K562 (cell line): Measurements from ENCODE around the gene SLC25A28. TPM values are rescaled to one million over a fixed set of nuclear protein-coding genes. Genes with fewer than 3 reads are reported as not detected.
A peak's percentile ranks its signal among the peaks of the same experiment; 100 is the strongest.

Source experiments
- ARID4B ChIP-seq: sonication (generic); formaldehyde crosslinking; IDR thresholded peaks from 2 replicates; pipeline ENCODE4 v1.8.0; 2022; ENCODE audit warnings: mild to moderate bottlenecking, missing genetic modification reagents
- CEBPG ChIP-seq, 3 experiments: fragments of 200-800 bp in 1 of 3; sonication (Bioruptor generic) in 1 of 3; sonication (generic) in 1 of 3; formaldehyde crosslinking in 1 of 3; IDR thresholded peaks in 2 of 3; conservative IDR thresholded peaks in 1 of 3; 2 replicates each; pipeline versions ENCODE4 v1.6.1 to v1.8.0; 2016 to 2022; ENCODE audit warnings: missing compliant biosample characterization in 2 of 3, missing genetic modification characterization in 2 of 3, mild to moderate bottlenecking in 1 of 3, missing genetic modification reagents in 1 of 3
- E2F3 ChIP-seq: fragments of 250-450 bp; sonication (Bioruptor Pico); IDR thresholded peaks from 2 replicates; pipeline ENCODE4 v1.4.0; 2020; ENCODE audit warnings: mild to moderate bottlenecking
- EP400 ChIP-seq: fragments of 450-650 bp; IDR thresholded peaks from 2 replicates; pipeline ENCODE4 v1.6.1; 2017; ENCODE audit warnings: antibody characterized with exemption, mild to moderate bottlenecking, moderate library complexity
- ETV1 ChIP-seq: fragments of 450-650 bp; conservative IDR thresholded peaks from 2 replicates; pipeline ENCODE4 v1.6.1; 2016; ENCODE audit warnings: missing genetic modification characterization, control low read depth, low read depth, missing compliant biosample characterization
- GMEB1 ChIP-seq: fragments of 250-450 bp; sonication (Bioruptor Pico); IDR thresholded peaks from 2 replicates; pipeline ENCODE4 v1.4.0; 2020; ENCODE audit warnings: mild to moderate bottlenecking
- HDAC8 ChIP-seq: fragments of 450-650 bp; IDR thresholded peaks from 2 replicates; pipeline ENCODE4 v1.6.1; 2016; ENCODE audit warnings: mild to moderate bottlenecking, missing genetic modification characterization, moderate library complexity, missing compliant biosample characterization
- KAT8 ChIP-seq: fragments of 450-650 bp; IDR thresholded peaks from 2 replicates; pipeline ENCODE4 v1.6.1; 2016; ENCODE audit warnings: low read depth, mild to moderate bottlenecking
- MEIS2 ChIP-seq: fragments of 450-650 bp; IDR thresholded peaks from 2 replicates; pipeline ENCODE4 v1.6.1; 2014; ENCODE audit warnings: mild to moderate bottlenecking; ENCODE audit not compliant: partially characterized antibody
- POLR2B ChIP-seq: fragments of 450-650 bp; IDR thresholded peaks from 2 replicates; pipeline ENCODE4 v1.6.1; 2018; ENCODE audit warnings: low read depth; ENCODE audit not compliant: partially characterized antibody
- RBFOX2 ChIP-seq: fragments of 200-400 bp; formaldehyde crosslinking; IDR thresholded peaks from 2 replicates; pipeline ENCODE4 v1.6.1; 2017; ENCODE audit warnings: low read depth, mild to moderate bottlenecking, low read length, moderate library complexity
- RBM17 ChIP-seq: fragments of 200-400 bp; formaldehyde crosslinking; IDR thresholded peaks from 2 replicates; pipeline ENCODE4 v1.6.1; 2017; ENCODE audit warnings: low read depth, mild to moderate bottlenecking, low read length, borderline replicate concordance
- SMAD4 ChIP-seq: fragments of 250-450 bp; sonication (Bioruptor Pico); conservative IDR thresholded peaks from 2 replicates; pipeline ENCODE4 v1.8.0; 2021; ENCODE audit warnings: inconsistent platforms, mild to moderate bottlenecking, moderate library complexity
- TAL1 ChIP-seq: fragments of 450-650 bp; IDR thresholded peaks from 2 replicates; pipeline ENCODE4 v1.6.1; 2016; ENCODE audit warnings: mild to moderate bottlenecking
- THRB ChIP-seq: fragments of 450-650 bp; formaldehyde crosslinking; conservative IDR thresholded peaks from 2 replicates; pipeline ENCODE4 v1.4.0; 2022; ENCODE audit warnings: mild to moderate bottlenecking, missing genetic modification characterization
- YY1 ChIP-seq, 3 experiments: IDR thresholded peaks; 2 replicates each; pipeline ENCODE4 v1.6.1; 2011; ENCODE audit warnings: low read length in 2 of 3, mild to moderate bottlenecking in 2 of 3, moderate library complexity in 2 of 3, borderline replicate concordance in 1 of 3, control low read depth in 1 of 3, low read depth in 1 of 3; ENCODE audit not compliant: insufficient read depth in 3 of 3, insufficient replicate concordance in 2 of 3, control insufficient read depth in 1 of 3, insufficient read length in 1 of 3; ENCODE audit errors: extremely low read depth in 1 of 3
- ZBED1 ChIP-seq: IDR thresholded peaks from 2 replicates; pipeline ENCODE4 v1.6.1; 2014
- ZNF511 ChIP-seq: sonication (generic); formaldehyde crosslinking; IDR thresholded peaks from 2 replicates; pipeline ENCODE4 v1.8.0; 2022; ENCODE audit warnings: mild to moderate bottlenecking, missing genetic modification reagents
- polyA plus RNA-seq, 8 experiments: library from polyadenylated mRNA; depleted of rRNA in 4 of 8; stranded (reverse) in 5 of 8; unstranded in 3 of 8; fragments of >200 nt; fragmentation: Nextera tagmentation in 2 of 8; fragmentation: Illumina TruSeq in 1 of 8; extraction: Ambion mirVana in 2 of 8; extraction: Trizol in 1 of 8; gene quantifications; 2 replicates each; pipeline versions ENCODE4 v1.2.1 to v1.2.3, GENCODE V29; 2011 to 2014; ENCODE audit warnings: inconsistent platforms in 1 of 8, missing spikeins in 1 of 8
- total RNA-seq, 7 experiments: library from RNA; depleted of rRNA in 6 of 7; stranded (reverse); fragments of >200 nt in 6 of 7; fragmentation: Illumina TruSeq in 2 of 7; extraction: Trizol in 2 of 7; gene quantifications; 2 replicates each; pipeline versions ENCODE4 v1.2.1 to v1.2.3, GENCODE V29; 2011 to 2021; ENCODE audit warnings: low replicate concordance in 1 of 7

SLC25A28 gene
- total and polyA plus RNA-seq, 9 of the 15 experiments (the other 6 are each of a cell fraction or from before 2014, with no cell fraction given) = 6.2 to 32.3 (median 18.8) TPM

GRCh38 chr10:99620711-99621453 is 643 bp upstream of the SLC25A28 start (continued):
- TF ChIP-seq YY1 (IDR thresholded peaks at IDR 0.05; ENCODE audit: borderline replicate concordance in 1 of 3, control insufficient read depth in 1 of 3, extremely low read depth in 1 of 3, insufficient read depth in 3 of 3, insufficient read length in 1 of 3, insufficient replicate concordance in 2 of 3, low read depth in 1 of 3, low read length in 2 of 3) (peak in 2 of 3 experiments; percentile 32 to 72), HDAC8 (tag) (no peak), THRB (no peak), ZBED1 (0 out of 2 replicates have a peak, but pooled peaks have one; percentile 34), ARID4B (peak; percentile 85), EP400 (peak; percentile 94), RBFOX2 (peak; percentile 95), ETV1 (no peak), TAL1 (no peak), GMEB1 (CRISPR knock-in tag) (peak; percentile 56; the same call in 1 of the 2 replicates), SMAD4 (CRISPR knock-in tag) (0 out of 2 replicates have a peak, but pooled peaks have one; percentile 57), POLR2B (peak; percentile 37), ZNF511 (CRISPR knock-in tag) (peak; percentile 90), MEIS2 (peak; percentile 47), RBM17 (no peak), E2F3 (CRISPR knock-in tag) (0 out of 2 replicates have a peak, but pooled peaks have one; percentile 13), CEBPG (CRISPR knock-in tag; IDR thresholded peaks at IDR 0.05) (peak; percentile 86), CEBPG (tag; conservative IDR thresholded peaks at IDR 0.05 in 1 of 2, IDR thresholded peaks at IDR 0.05 in 1 of 2) (peak; percentile 82 to 85), KAT8 (no peak)
